Neural progenitor cell (in vitro differentiated cells): Measurements from ENCODE around the gene CCDC102A.

ENCODE experiments used
- EZH2 ChIP-seq: fragments of 200-600 bp; sonication (generic); IDR thresholded peaks from 2 replicates; pipeline ENCODE4 v1.6.1; 2017; ENCODE audit warnings: antibody characterized with exemption, mild to moderate bottlenecking, moderate library complexity
- EZH2phosphoT487 ChIP-seq: fragments of 200-600 bp; sonication (generic); IDR thresholded peaks from 2 replicates; pipeline ENCODE4 v1.6.1; 2017; ENCODE audit warnings: antibody characterized with exemption
- TF ChIP-seq, protein P1 (sequence below): fragments of 200-600 bp; sonication (generic); IDR thresholded peaks from 2 replicates; pipeline ENCODE4 v1.5.1; 2017; ENCODE audit warnings: antibody characterized with exemption, mild to moderate bottlenecking

DNA sequence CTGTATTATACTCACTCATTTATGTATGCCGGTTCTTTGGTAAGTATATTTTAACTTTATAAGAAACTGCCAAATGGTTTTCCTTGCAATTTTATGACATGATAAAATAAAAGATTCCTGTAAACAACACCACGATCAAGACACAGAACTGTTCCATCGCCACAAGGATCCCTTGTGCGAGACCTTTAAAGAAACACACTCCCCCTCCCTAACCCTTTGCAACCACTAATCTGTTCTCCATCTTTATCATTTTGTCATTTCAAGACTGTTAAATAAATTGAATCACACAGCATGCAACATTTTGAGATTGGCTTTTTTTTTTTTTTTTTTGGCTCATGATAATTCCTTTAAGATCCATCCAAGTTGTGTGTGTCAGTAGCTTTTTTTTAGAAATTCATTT lies 12.0 kb upstream of the CCDC102A start:
- TF ChIP-seq, protein P1, sequence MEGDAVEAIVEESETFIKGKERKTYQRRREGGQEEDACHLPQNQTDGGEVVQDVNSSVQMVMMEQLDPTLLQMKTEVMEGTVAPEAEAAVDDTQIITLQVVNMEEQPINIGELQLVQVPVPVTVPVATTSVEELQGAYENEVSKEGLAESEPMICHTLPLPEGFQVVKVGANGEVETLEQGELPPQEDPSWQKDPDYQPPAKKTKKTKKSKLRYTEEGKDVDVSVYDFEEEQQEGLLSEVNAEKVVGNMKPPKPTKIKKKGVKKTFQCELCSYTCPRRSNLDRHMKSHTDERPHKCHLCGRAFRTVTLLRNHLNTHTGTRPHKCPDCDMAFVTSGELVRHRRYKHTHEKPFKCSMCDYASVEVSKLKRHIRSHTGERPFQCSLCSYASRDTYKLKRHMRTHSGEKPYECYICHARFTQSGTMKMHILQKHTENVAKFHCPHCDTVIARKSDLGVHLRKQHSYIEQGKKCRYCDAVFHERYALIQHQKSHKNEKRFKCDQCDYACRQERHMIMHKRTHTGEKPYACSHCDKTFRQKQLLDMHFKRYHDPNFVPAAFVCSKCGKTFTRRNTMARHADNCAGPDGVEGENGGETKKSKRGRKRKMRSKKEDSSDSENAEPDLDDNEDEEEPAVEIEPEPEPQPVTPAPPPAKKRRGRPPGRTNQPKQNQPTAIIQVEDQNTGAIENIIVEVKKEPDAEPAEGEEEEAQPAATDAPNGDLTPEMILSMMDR: no peak
- TF ChIP-seq EZH2 (no peak), EZH2phosphoT487 (no peak)
